LNCaP clone FGC (cell line): ENCODE results near the gene POMC.

Experiments used
- DNase-seq: peaks from one replicate; pipeline ENCODE4 v3.0.0-alpha.2; 2011; ENCODE audit warnings: low read depth
- H3K4me3 ChIP-seq: 2 replicates; pipeline ENCODE4 v1.5.1; 2011; ENCODE audit warnings: mild to moderate bottlenecking, low read depth, low read length, control low read depth
- TF ChIP-seq, protein P1 (sequence below): IDR thresholded peaks from 2 replicates; pipeline ENCODE4 v1.5.1; 2012; ENCODE audit warnings: mild to moderate bottlenecking; ENCODE audit not compliant: control insufficient read depth, insufficient read depth; ENCODE audit errors: extremely low read depth

POMC gene

GRCh38 chr2:25197336-25198208 is 29.2 kb upstream of the POMC start:
- DNase-seq = no peak
- no peak overlapping the region for H3K4me3 ChIP-seq
- TF ChIP-seq, protein P1, sequence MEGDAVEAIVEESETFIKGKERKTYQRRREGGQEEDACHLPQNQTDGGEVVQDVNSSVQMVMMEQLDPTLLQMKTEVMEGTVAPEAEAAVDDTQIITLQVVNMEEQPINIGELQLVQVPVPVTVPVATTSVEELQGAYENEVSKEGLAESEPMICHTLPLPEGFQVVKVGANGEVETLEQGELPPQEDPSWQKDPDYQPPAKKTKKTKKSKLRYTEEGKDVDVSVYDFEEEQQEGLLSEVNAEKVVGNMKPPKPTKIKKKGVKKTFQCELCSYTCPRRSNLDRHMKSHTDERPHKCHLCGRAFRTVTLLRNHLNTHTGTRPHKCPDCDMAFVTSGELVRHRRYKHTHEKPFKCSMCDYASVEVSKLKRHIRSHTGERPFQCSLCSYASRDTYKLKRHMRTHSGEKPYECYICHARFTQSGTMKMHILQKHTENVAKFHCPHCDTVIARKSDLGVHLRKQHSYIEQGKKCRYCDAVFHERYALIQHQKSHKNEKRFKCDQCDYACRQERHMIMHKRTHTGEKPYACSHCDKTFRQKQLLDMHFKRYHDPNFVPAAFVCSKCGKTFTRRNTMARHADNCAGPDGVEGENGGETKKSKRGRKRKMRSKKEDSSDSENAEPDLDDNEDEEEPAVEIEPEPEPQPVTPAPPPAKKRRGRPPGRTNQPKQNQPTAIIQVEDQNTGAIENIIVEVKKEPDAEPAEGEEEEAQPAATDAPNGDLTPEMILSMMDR = no peak

DNA sequence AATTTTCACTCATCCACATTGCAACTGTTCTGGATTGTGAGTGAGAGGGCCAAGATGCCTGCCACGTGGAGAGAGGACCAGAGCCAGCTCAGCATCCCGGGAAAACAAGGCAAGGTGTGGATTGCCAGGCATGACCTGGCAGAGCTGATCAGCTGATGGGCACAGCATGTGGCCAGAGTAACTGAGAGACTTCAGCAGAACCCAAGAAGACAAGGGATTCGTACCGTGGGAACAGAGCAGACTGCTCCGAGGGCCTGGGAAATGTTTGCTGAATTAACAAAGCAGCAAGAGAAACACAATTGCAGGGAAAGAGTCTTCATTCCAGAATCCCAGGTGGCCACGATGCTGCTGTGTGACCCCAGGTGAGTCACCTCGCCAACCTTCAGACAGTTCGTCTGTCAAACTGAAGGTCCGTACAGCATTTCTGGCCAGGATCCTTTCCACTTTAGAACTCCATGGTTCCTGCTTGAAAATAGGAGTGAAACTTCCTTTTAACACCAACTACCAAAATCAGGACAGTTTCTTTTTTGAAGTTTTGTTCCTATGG is 26.3 kb upstream of the POMC start:
- no peak overlapping the region for H3K4me3 ChIP-seq
- TF ChIP-seq, protein P1 = no peak
- no peak for DNase-seq

- no peak overlapping the region for H3K4me3 ChIP-seq
- TF ChIP-seq, protein P1 = no peak
- peak; percentile 7 for DNase-seq
These were observed 22.2 kb upstream of the POMC start for GRCh38 chr2:25190536-25190935.

DNA sequence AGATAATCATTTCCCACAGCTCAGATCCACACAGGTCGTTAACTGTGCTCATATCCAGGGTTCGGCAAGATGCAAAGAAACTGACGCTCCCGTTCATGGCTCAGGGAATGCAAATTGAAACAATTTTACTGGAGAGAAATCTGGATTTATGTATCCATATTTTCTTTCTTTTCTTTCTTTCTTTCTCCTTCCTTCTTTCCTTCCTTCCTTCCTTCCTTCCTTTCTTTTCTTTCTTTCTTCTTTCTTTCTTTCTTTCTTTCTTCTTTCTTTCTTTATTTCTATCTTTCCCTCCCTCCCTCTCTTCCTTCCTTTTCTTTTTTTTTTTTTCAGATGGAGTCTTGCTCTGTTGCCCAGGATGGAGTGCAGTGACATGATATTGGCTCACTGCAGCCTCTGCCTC is 20.0 kb upstream of the POMC start:
- H3K4me3 ChIP-seq = no peak overlapping the region
- TF ChIP-seq, protein P1 = no peak
- no peak for DNase-seq

DNA sequence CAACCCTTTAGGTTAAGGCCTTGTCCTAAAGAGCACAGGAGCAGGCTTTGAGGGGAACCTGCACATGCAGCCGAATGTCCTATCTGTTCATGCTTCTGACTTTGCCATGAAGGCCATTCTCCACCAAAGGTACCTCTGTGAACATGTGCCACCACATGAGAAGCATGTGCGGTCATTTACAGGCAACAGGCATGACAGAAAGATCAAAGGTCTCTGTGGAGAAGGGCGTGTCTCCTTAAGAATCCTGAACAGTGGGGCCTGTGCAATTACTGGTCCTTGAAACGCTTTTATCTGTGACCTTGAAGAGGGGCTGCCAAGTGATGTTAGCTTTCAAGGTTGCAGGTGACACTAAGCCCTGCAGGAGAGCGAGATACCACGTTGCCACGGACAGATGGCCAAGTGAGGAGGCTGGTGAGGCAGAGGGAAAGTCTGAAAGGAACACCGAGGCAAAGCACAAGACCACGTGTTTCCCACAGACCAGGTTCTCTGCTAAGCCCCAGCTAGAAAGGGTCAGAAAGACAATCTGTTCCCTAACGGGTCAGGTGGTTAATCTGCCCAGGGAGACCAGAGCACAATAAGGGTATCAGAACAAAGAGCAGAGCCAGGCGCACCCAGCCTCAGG is 19.5 kb upstream of the POMC start:
- TF ChIP-seq, protein P1 = no peak
- no peak for DNase-seq
- no peak overlapping the region for H3K4me3 ChIP-seq

DNA sequence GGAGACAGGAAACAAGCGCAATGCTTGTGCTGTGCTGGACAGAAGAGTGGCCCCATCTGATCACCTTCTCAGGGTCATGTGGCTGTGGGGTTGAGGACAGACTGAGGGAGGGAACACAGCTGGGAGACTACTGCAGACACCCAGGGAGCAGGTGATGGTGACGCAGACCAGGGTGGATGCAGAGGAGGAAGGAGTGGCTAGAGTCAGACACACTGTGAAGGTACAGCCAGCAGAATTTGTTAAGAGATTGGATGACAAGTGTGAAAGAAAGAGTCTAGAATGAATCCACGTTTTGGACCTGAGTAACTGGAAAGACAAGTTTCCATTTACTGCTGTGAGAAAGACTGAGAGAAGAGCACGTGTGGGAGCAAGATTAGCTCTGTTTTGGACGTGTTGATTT is 15.9 kb upstream of the POMC start:
- DNase-seq = peak; percentile 74
- TF ChIP-seq, protein P1 = no peak
- H3K4me3 ChIP-seq = no peak overlapping the region
